CD14-positive monocyte (primary cell): ENCODE measurements around the gene MT4. TPM values are rescaled to one million over a fixed set of nuclear protein-coding genes. Genes with fewer than 3 reads are reported as not detected.

Experiments used
- DNase-seq, 3 donors: peaks; one replicate each; pipeline ENCODE4 v3.0.0-alpha.2; 2011 to 2022
- H2AFZ ChIP-seq: 2 replicates; pipeline ENCODE4 v1.6.0; 2012; ENCODE audit warnings: mild to moderate bottlenecking, low read depth, low read length, inconsistent platforms; ENCODE audit not compliant: insufficient read depth, poor library complexity, severe bottlenecking
- H3K27ac ChIP-seq, 2 donors: 1 replicate in 1 of 2; 2 replicates in 1 of 2; pipeline ENCODE4 v1.5.1; 2012 to 2013; ENCODE audit warnings: low read length in 2 of 2, control low read depth in 1 of 2, inconsistent platforms in 1 of 2, low read depth in 1 of 2, mild to moderate bottlenecking in 1 of 2
- H3K27me3 ChIP-seq, 2 donors: one replicate each; pipeline versions ENCODE4 v1.6.0 to v1.6.1; 2011 to 2013; ENCODE audit warnings: low read length in 2 of 2; ENCODE audit not compliant: control insufficient read depth in 2 of 2, insufficient read depth in 2 of 2
- H3K36me3 ChIP-seq, 2 donors: replicated peaks in 1 of 2; 1 replicate in 1 of 2; 2 replicates in 1 of 2; pipeline versions ENCODE4 v1.5.1 to v1.6.1; 2012 to 2013; ENCODE audit warnings: low read length in 2 of 2, control low read depth in 1 of 2, inconsistent platforms in 1 of 2, mild to moderate bottlenecking in 1 of 2; ENCODE audit not compliant: insufficient read depth in 2 of 2, control insufficient read depth in 1 of 2
- H3K4me1 ChIP-seq, 2 donors: 1 replicate in 1 of 2; 2 replicates in 1 of 2; pipeline versions ENCODE4 v1.5.1 to v1.6.1; 2012 to 2013; ENCODE audit warnings: low read length in 2 of 2, control low read depth in 1 of 2, inconsistent platforms in 1 of 2, mild to moderate bottlenecking in 1 of 2, moderate library complexity in 1 of 2; ENCODE audit not compliant: insufficient read depth in 2 of 2, control insufficient read depth in 1 of 2
- H3K4me2 ChIP-seq: replicated peaks from 2 replicates; pipeline ENCODE3; 2012; ENCODE audit warnings: low read length, moderate library complexity, mild to moderate bottlenecking; ENCODE audit not compliant: poor library complexity, severe bottlenecking; ENCODE audit errors: extremely low read depth
- H3K4me3 ChIP-seq, 3 experiments: fragments of 200-600 bp in 1 of 3; sonication (generic) in 1 of 3; replicated peaks in 1 of 3; 1 replicate in 2 of 3; 2 replicates in 1 of 3; pipeline ENCODE4 v1.5.1; 2011 to 2013; ENCODE audit warnings: low read length in 3 of 3, mild to moderate bottlenecking in 3 of 3, control low read depth in 2 of 3, low read depth in 2 of 3, inconsistent platforms in 1 of 3, moderate library complexity in 1 of 3
- H3K79me2 ChIP-seq: 2 replicates; pipeline ENCODE4 v1.6.0; 2012; ENCODE audit warnings: mild to moderate bottlenecking, control low read depth, inconsistent platforms, low read length, moderate library complexity; ENCODE audit not compliant: insufficient read depth
- H3K9ac ChIP-seq: 2 replicates; pipeline ENCODE4 v1.6.0; 2017; ENCODE audit warnings: low read length, mild to moderate bottlenecking; ENCODE audit not compliant: insufficient read depth, poor library complexity, severe bottlenecking
- H3K9me3 ChIP-seq, 2 donors: replicated peaks in 1 of 2; 1 replicate in 1 of 2; 2 replicates in 1 of 2; pipeline versions ENCODE4 v1.5.1 to v1.6.1; 2012 to 2013; ENCODE audit warnings: low read length in 2 of 2, control low read depth in 1 of 2; ENCODE audit not compliant: control insufficient read depth in 1 of 2, insufficient read depth in 1 of 2
- H4K20me1 ChIP-seq: 2 replicates; pipeline ENCODE4 v1.6.0; 2012; ENCODE audit warnings: mild to moderate bottlenecking, low read length, control low read depth, moderate library complexity; ENCODE audit not compliant: insufficient read depth
- H3K27ac Mint-ChIP-seq, 7 donors: one replicate each; pipeline ENCODE4 v1.8.0; 2020; ENCODE audit warnings: mild to moderate bottlenecking in 7 of 7, mixed read lengths in 7 of 7, moderate library complexity in 6 of 7, inconsistent platforms in 2 of 7
- H3K27me3 Mint-ChIP-seq, 3 donors: one replicate each; pipeline ENCODE4 v1.8.0; 2021 to 2022; ENCODE audit warnings: low read depth in 3 of 3, mild to moderate bottlenecking in 3 of 3, mixed read lengths in 3 of 3, moderate library complexity in 3 of 3, inconsistent platforms in 1 of 3
- H3K36me3 Mint-ChIP-seq, 2 donors: one replicate each; pipeline ENCODE4 v1.8.0; 2020; ENCODE audit warnings: mixed read lengths in 2 of 2, inconsistent platforms in 1 of 2, mild to moderate bottlenecking in 1 of 2
- H3K4me1 Mint-ChIP-seq: one replicate; pipeline ENCODE4 v1.8.0; 2020; ENCODE audit warnings: mild to moderate bottlenecking, mixed read lengths
- H3K4me3 Mint-ChIP-seq, 2 donors: one replicate each; pipeline ENCODE4 v1.8.0; 2020; ENCODE audit warnings: mild to moderate bottlenecking in 2 of 2, mixed read lengths in 2 of 2, moderate library complexity in 1 of 2
- H3K9me3 Mint-ChIP-seq, 7 donors: one replicate each; pipeline ENCODE4 v1.8.0; 2020 to 2022; ENCODE audit warnings: mixed read lengths in 7 of 7, mild to moderate bottlenecking in 6 of 7, moderate library complexity in 6 of 7, inconsistent platforms in 2 of 7
- CTCF ChIP-seq: fragments of 200-600 bp; IDR thresholded peaks from one replicate; pipeline ENCODE4 v1.8.0; 2022; ENCODE audit warnings: antibody characterized with exemption, mild to moderate bottlenecking
- WGBS: methylation state at CpG from one replicate; pipeline ENCODE4 v1.1.5; 2013; ENCODE audit warnings: missing lambda C conversion rate; ENCODE audit not compliant: insufficient coverage; 5-methylcytosine and 5-hydroxymethylcytosine counted together
- intact Hi-C, 2 donors: fragments of 100-400 bp; cut with micrococcal nuclease; formaldehyde crosslinking; loops; one replicate each; pipeline versions ENCODE4 v1.15.0 to v1.15.1; 2023
- polyA plus RNA-seq, 3 donors: library from polyadenylated mRNA; depleted of rRNA in 1 of 3; unstranded in 2 of 3; stranded (reverse) in 1 of 3; fragments of 300-500 nt in 2 of 3; fragments of >200 nt in 1 of 3; fragmentation: Illumina TruSeq in 2 of 3; gene quantifications; 1 replicate in 2 of 3; 2 replicates in 1 of 3; pipeline ENCODE4 v1.2.3, GENCODE V29; 2012 to 2021

The MT4 gene
- polyA plus RNA-seq, 3 donors = not detected

GRCh38 chr16:56606071-56606475 is 41.2 kb downstream of the MT4 start:
- H3K27ac Mint-ChIP-seq = no peak overlapping the region
- no peak overlapping the region for H3K4me2 ChIP-seq
- H3K27me3 Mint-ChIP-seq = peaks cover 6 to 9% (median 8%) of the 10 kb centered on the region in 3 donors
- no peaks in the 10 kb centered on the region for H3K36me3 ChIP-seq
- no peak overlapping the region for H3K4me3 ChIP-seq
- no peaks in the 10 kb centered on the region for H4K20me1 ChIP-seq
- H3K27me3 ChIP-seq = peaks cover 0 to 6% of the 10 kb centered on the region in 2 donors
- H3K4me1 ChIP-seq = peaks cover 34 to 38% of the 10 kb centered on the region in 2 donors
- no peaks in the 10 kb centered on the region for H3K79me2 ChIP-seq
- 89% methylated on average over 2 of the region's 3 CpGs for WGBS
- no peaks in the 10 kb centered on the region for H3K36me3 Mint-ChIP-seq
- peaks cover 0 to 3% (median 0%) of the 10 kb centered on the region in 7 donors for H3K9me3 Mint-ChIP-seq
- no peaks in the 10 kb centered on the region for H3K9me3 ChIP-seq
- peaks cover 39% of the 10 kb centered on the region for H3K4me1 Mint-ChIP-seq
- H3K4me3 Mint-ChIP-seq = no peak overlapping the region
- H3K9ac ChIP-seq = no peak overlapping the region
- intact Hi-C loops = loop anchor here (10.0 kb wide), 3 partner anchors 99 to 579 kb away; partner anchors contain the start of genes NUDT21 (in 1 of the 2), OGFOD1 (in 1 of the 2), PSME3IP1 (in 1 of the 2) and RSPRY1 (in 1 of the 2)
- H3K27ac ChIP-seq = no peak overlapping the region
- no peak for TF ChIP-seq CTCF
- no peak for DNase-seq
- no peak overlapping the region for H2AFZ ChIP-seq

- H2AFZ ChIP-seq = peak overlapping the region; percentile 79
- peaks cover 0 to under 1% of the 10 kb centered on the region in 2 donors for H3K27me3 ChIP-seq
- Mint-ChIP-seq H3K9me3 (peaks cover 0 to 3% (median 0%) of the 10 kb centered on the region in 7 donors), H3K27me3 (peaks cover 2 to 6% (median 3%) of the 10 kb centered on the region in 3 donors), H3K4me1 (peaks cover 43% of the 10 kb centered on the region), H3K36me3 (no peaks in the 10 kb centered on the region), H3K27ac (peak overlapping the region in 3 of 7 donors; percentile 39 to 56 (median 54)), H3K4me3 (no peak overlapping the region)
- intact Hi-C loops = loop anchor here (10.0 kb wide), 3 partner anchors 98 to 578 kb away; partner anchors contain the start of genes NUDT21 (in 1 of the 2), OGFOD1 (in 1 of the 2), PSME3IP1 (in 1 of the 2) and RSPRY1 (in 1 of the 2)
- no peak overlapping the region for H3K27ac ChIP-seq
- peaks cover 34 to 41% of the 10 kb centered on the region in 2 donors for H3K4me1 ChIP-seq
- H3K4me3 ChIP-seq = no peak overlapping the region
- DNase-seq = no peak
- H4K20me1 ChIP-seq = no peaks in the 10 kb centered on the region
- no peak overlapping the region for H3K4me2 ChIP-seq
- no peaks in the 10 kb centered on the region for H3K9me3 ChIP-seq
- H3K79me2 ChIP-seq = no peaks in the 10 kb centered on the region
- TF ChIP-seq CTCF = no peak
- 100% methylated on average over 1 of the region's 8 CpGs for WGBS
- no peak overlapping the region for H3K9ac ChIP-seq
- H3K36me3 ChIP-seq = no peaks in the 10 kb centered on the region
Measured at GRCh38 chr16:56606476-56607108, 41.7 kb downstream of the MT4 start.
